Measurements from ENCODE around the gene PTH1R.

Gene PTH1R

GRCh38 chr3:46848271-46849044 lies 29.1 kb upstream of the PTH1R start:
- H3K27ac ChIP-seq: no peak overlapping the region
- H3K9ac ChIP-seq: no peak overlapping the region
- no peaks in the 10 kb centered on the region for H4K20me1 ChIP-seq
- H3K4me1 ChIP-seq: peaks cover 13 to 25% (median 22%) of the 10 kb centered on the region in 10 experiments
- no peak for TF ChIP-seq Cebpa-rat (IDR thresholded peaks at IDR 0.05)
- H3K4me3 ChIP-seq: no peak overlapping the region
- H3K9me3 ChIP-seq (replicated peaks in 1 of 11): peaks cover 0 to 1% (median 0%) of the 10 kb centered on the region in 11 experiments; a peak in 1 of 22 replicates
- no peaks in the 10 kb centered on the region for H3K36me3 ChIP-seq
- H3K4me2 ChIP-seq: no peak overlapping the region
- no peaks in the 10 kb centered on the region for H3K27me3 ChIP-seq

GRCh38 chr3:46849045-46849631 lies 28.4 kb upstream of the PTH1R start:
- Histone ChIP-seq H4K20me1 (no peaks in the 10 kb centered on the region), H3K27ac (no peak overlapping the region), H3K9ac (no peak overlapping the region), H3K4me1 (peaks cover 13 to 25% (median 22%) of the 10 kb centered on the region in 10 experiments), H3K36me3 (no peaks in the 10 kb centered on the region), H3K9me3 (replicated peaks in 1 of 11) (no peaks in the 10 kb centered on the region), H3K4me3 (no peak overlapping the region), H3K4me2 (no peak overlapping the region), H3K27me3 (no peaks in the 10 kb centered on the region)
- TF ChIP-seq Cebpa-rat (IDR thresholded peaks at IDR 0.05): no peak

- H3K9ac ChIP-seq: no peak overlapping the region
- H3K27me3 ChIP-seq: no peaks in the 10 kb centered on the region
- H3K4me3 ChIP-seq: no peak overlapping the region
- H3K4me1 ChIP-seq: peaks cover 13 to 25% (median 21%) of the 10 kb centered on the region in 10 experiments
- no peak for TF ChIP-seq Cebpa-rat (IDR thresholded peaks at IDR 0.05)
- H3K4me2 ChIP-seq: no peak overlapping the region
- no peaks in the 10 kb centered on the region for H3K9me3 ChIP-seq (replicated peaks in 1 of 11)
- no peaks in the 10 kb centered on the region for H3K36me3 ChIP-seq
- 0 out of 22 replicates have a peak, but pooled peaks cover 0 to 4% (median 0%) of the 10 kb centered on the region in 11 experiments for H4K20me1 ChIP-seq
- no peak overlapping the region for H3K27ac ChIP-seq
Measured at GRCh38 chr3:46849686-46850467, 27.6 kb upstream of the PTH1R start.

GRCh38 chr3:46850468-46850779 lies 27.1 kb upstream of the PTH1R start:
- Histone ChIP-seq H3K27me3 (no peaks in the 10 kb centered on the region), H3K36me3 (no peaks in the 10 kb centered on the region), H3K9me3 (replicated peaks in 1 of 11) (no peaks in the 10 kb centered on the region), H3K4me1 (peaks cover 12 to 19% (median 16%) of the 10 kb centered on the region in 10 experiments), H3K27ac (no peak overlapping the region), H3K4me2 (no peak overlapping the region), H3K9ac (no peak overlapping the region), H3K4me3 (no peak overlapping the region), H4K20me1 (0 out of 22 replicates have a peak, but pooled peaks cover 0 to 4% (median 0%) of the 10 kb centered on the region in 11 experiments)
- no peak for TF ChIP-seq Cebpa-rat (IDR thresholded peaks at IDR 0.05)

- Histone ChIP-seq H3K4me1 (peaks cover 3 to 8% (median 6%) of the 10 kb centered on the region in 10 experiments), H3K27ac (no peak overlapping the region), H3K9ac (no peak overlapping the region), H4K20me1 (0 out of 22 replicates have a peak, but pooled peaks cover 0 to 4% (median 0%) of the 10 kb centered on the region in 11 experiments), H3K27me3 (no peaks in the 10 kb centered on the region), H3K4me3 (no peak overlapping the region), H3K4me2 (no peak overlapping the region), H3K36me3 (no peaks in the 10 kb centered on the region), H3K9me3 (replicated peaks in 1 of 11) (no peaks in the 10 kb centered on the region)
- TF ChIP-seq Cebpa-rat (IDR thresholded peaks at IDR 0.05): no peak
Measured at GRCh38 chr3:46851364-46852333, 25.9 kb upstream of the PTH1R start.

GRCh38 chr3:46852334-46852720 lies 25.2 kb upstream of the PTH1R start:
- Histone ChIP-seq H3K27ac (no peak overlapping the region), H3K27me3 (no peaks in the 10 kb centered on the region), H3K9me3 (replicated peaks in 1 of 11) (no peaks in the 10 kb centered on the region), H3K4me1 (peaks cover 0 to 1% (median 0%) of the 10 kb centered on the region in 10 experiments; a peak in 3 of 20 replicates), H3K4me3 (no peak overlapping the region), H4K20me1 (0 out of 22 replicates have a peak, but pooled peaks cover 0 to 4% (median 0%) of the 10 kb centered on the region in 11 experiments), H3K9ac (no peak overlapping the region), H3K4me2 (no peak overlapping the region), H3K36me3 (no peaks in the 10 kb centered on the region)
- TF ChIP-seq Cebpa-rat (IDR thresholded peaks at IDR 0.05): no peak

- H3K4me2 ChIP-seq: no peak overlapping the region
- H3K9ac ChIP-seq: no peak overlapping the region
- no peaks in the 10 kb centered on the region for H3K36me3 ChIP-seq
- no peak for TF ChIP-seq Cebpa-rat (IDR thresholded peaks at IDR 0.05)
- peaks cover 0 to 4% (median 0%) of the 10 kb centered on the region in 11 experiments; a peak in 1 of 22 replicates for H4K20me1 ChIP-seq
- H3K27me3 ChIP-seq: no peaks in the 10 kb centered on the region
- H3K4me3 ChIP-seq: no peak overlapping the region
- no peaks in the 10 kb centered on the region for H3K9me3 ChIP-seq (replicated peaks in 1 of 11)
- no peak overlapping the region for H3K27ac ChIP-seq
- no peaks in the 10 kb centered on the region for H3K4me1 ChIP-seq
Measured at GRCh38 chr3:46852839-46853355, 24.6 kb upstream of the PTH1R start.

Measured in BLaER1 treated with 17β-estradiol and CSF1 and Interleukin-3, amounts not matched to agents 10 nM and 100 nM (cell line).